Calu3 (cell line): ENCODE measurements around the gene C20orf173. TPM values are rescaled to one million over a fixed set of nuclear protein-coding genes. Genes with fewer than 3 reads are reported as not detected.

Experiments used
- BruUV-seq: library from RNA; stranded (reverse); fragments of 400-500 nt; replicated peaks from 2 replicates; lab custom pipeline; 2021; lab: Mats Ljungman, UMichigan
- CTCF ChIA-PET: fragments of 300-600 bp; sonication (Branson Sonifier 250); formaldehyde crosslinking; loops from one replicate; lab custom pipeline; 2022; ENCODE audit warnings: antibody characterized with exemption; lab: Charles Lee
- DNase-seq: peaks from one replicate; pipeline ENCODE4 v3.0.0; 2022
- H3K27ac Mint-ChIP-seq: one replicate; pipeline ENCODE4 v1.8.0; 2022; ENCODE audit warnings: mixed read lengths; ENCODE audit not compliant: unreplicated experiment
- H3K27me3 Mint-ChIP-seq: one replicate; pipeline ENCODE4 v1.8.0; 2022; ENCODE audit warnings: mixed read lengths; ENCODE audit not compliant: unreplicated experiment
- H3K36me3 Mint-ChIP-seq: one replicate; pipeline ENCODE4 v1.8.0; 2022; ENCODE audit warnings: mild to moderate bottlenecking, moderate library complexity, mixed read lengths; ENCODE audit not compliant: insufficient read depth, unreplicated experiment
- H3K4me1 Mint-ChIP-seq: one replicate; pipeline ENCODE4 v1.8.0; 2022; ENCODE audit warnings: mild to moderate bottlenecking, low read depth, mixed read lengths; ENCODE audit not compliant: unreplicated experiment
- H3K4me3 Mint-ChIP-seq: one replicate; pipeline ENCODE4 v1.8.0; 2022; ENCODE audit warnings: mild to moderate bottlenecking, low read depth, moderate library complexity, mixed read lengths; ENCODE audit not compliant: unreplicated experiment
- H3K9me3 Mint-ChIP-seq: one replicate; pipeline ENCODE4 v1.8.0; 2022; ENCODE audit warnings: low read depth, mixed read lengths; ENCODE audit not compliant: unreplicated experiment
- intact Hi-C: fragments of 100-400 bp; cut with micrococcal nuclease; formaldehyde crosslinking; loops from one replicate; pipeline ENCODE4 v1.10.0; 2022; ENCODE audit not compliant: unreplicated experiment
- total RNA-seq: library from RNA; stranded (reverse); gene quantifications from 2 replicates; pipeline ENCODE4 v1.2.3, GENCODE V29; 2022
- TF ChIP-seq, protein P1 (sequence below): fragments of 200-600 bp; IDR thresholded peaks from one replicate; pipeline ENCODE4 v1.8.0; 2022; ENCODE audit warnings: antibody characterized with exemption; ENCODE audit not compliant: unreplicated experiment

Gene C20orf173
- total RNA-seq, 1 experiment from 2014 or later = not detected

DNA sequence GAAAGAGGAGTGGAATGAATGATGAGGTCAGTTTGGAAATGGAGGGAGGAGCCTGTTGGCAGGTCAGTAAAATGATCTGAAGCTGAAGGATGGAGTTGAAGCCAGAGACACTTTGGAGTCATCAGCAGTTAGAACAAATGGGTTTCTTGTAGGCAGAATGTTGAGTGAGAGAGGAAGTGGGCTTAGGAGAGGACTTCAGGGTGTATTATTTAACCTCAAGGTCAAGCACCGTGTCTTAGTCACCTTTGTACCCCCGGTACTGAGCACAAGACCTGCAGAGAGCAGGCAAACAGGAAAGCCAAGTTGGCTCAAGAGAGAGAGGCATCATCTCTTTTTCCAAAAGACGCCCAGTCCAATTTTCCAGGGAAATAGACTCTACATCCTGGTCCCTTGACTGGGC lies 23.3 kb downstream of the C20orf173 start:
- CTCF ChIA-PET = no interaction called here
- H3K4me3 Mint-ChIP-seq = no peak overlapping the region
- intact Hi-C loops = no loop called here
- H3K36me3 Mint-ChIP-seq = peaks cover 34% of the 10 kb centered on the region
- TF ChIP-seq, protein P1, sequence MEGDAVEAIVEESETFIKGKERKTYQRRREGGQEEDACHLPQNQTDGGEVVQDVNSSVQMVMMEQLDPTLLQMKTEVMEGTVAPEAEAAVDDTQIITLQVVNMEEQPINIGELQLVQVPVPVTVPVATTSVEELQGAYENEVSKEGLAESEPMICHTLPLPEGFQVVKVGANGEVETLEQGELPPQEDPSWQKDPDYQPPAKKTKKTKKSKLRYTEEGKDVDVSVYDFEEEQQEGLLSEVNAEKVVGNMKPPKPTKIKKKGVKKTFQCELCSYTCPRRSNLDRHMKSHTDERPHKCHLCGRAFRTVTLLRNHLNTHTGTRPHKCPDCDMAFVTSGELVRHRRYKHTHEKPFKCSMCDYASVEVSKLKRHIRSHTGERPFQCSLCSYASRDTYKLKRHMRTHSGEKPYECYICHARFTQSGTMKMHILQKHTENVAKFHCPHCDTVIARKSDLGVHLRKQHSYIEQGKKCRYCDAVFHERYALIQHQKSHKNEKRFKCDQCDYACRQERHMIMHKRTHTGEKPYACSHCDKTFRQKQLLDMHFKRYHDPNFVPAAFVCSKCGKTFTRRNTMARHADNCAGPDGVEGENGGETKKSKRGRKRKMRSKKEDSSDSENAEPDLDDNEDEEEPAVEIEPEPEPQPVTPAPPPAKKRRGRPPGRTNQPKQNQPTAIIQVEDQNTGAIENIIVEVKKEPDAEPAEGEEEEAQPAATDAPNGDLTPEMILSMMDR = no peak
- no peak for DNase-seq
- H3K27me3 Mint-ChIP-seq = no peaks in the 10 kb centered on the region
- BruUV-seq = no TSS peak
- H3K9me3 Mint-ChIP-seq = no peaks in the 10 kb centered on the region
- no peak overlapping the region for H3K27ac Mint-ChIP-seq
- H3K4me1 Mint-ChIP-seq = no peaks in the 10 kb centered on the region

DNA sequence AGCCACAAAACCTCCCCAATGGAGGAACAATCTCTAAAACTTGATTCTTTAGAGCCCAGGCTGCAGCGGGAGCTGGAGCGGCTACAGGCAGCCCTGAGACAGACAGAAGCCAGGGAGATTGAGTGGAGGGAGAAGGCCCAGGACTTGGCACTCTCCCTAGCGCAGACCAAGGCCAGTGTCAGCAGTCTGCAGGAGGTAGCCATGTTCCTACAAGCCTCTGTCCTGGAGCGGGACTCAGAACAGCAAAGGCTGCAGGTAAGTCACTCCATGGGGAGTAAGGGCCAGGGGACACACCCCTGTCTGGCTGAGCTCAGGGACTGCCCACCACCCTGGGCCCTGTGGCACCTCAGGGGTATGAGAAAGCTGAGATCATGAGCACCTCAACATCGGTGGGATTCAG lies 24.7 kb downstream of the C20orf173 start:
- Mint-ChIP-seq H3K27me3 (no peaks in the 10 kb centered on the region), H3K4me3 (no peak overlapping the region), H3K9me3 (no peaks in the 10 kb centered on the region), H3K36me3 (peaks cover 33% of the 10 kb centered on the region), H3K4me1 (no peaks in the 10 kb centered on the region), H3K27ac (no peak overlapping the region)
- BruUV-seq = no TSS peak
- TF ChIP-seq, protein P1 = no peak
- intact Hi-C loops = no loop called here
- CTCF ChIA-PET = interaction anchor here (0.7 to 1.8 kb wide), 3 partner anchors 11 to 38 kb away, joined by 3 to 5 read pairs (median 4); no protein-coding TSS in a partner anchor
- DNase-seq = no peak

DNA sequence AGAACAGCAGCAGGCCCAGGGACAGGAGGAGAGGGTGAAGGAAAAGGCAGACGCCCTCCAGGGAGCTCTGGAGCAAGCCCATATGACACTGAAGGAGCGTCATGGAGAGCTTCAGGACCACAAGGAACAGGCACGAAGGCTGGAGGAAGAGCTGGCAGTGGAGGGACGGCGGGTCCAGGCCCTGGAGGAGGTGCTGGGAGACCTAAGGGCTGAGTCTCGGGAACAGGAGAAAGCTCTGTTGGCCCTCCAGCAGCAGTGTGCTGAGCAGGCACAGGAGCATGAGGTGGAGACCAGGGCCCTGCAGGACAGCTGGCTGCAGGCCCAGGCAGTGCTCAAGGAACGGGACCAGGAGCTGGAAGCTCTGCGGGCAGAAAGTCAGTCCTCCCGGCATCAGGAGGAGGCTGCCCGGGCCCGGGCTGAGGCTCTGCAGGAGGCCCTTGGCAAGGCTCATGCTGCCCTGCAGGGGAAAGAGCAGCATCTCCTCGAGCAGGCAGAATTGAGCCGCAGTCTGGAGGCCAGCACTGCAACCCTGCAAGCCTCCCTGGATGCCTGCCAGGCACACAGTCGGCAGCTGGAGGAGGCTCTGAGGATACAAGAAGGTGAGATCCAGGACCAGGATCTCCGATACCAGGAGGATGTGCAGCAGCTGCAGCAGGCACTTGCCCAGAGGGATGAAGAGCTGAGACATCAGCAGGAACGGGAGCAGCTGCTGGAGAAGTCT lies 25.5 kb downstream of the C20orf173 start:
- DNase-seq = no peak
- Mint-ChIP-seq H3K4me1 (no peaks in the 10 kb centered on the region), H3K4me3 (no peak overlapping the region), H3K27me3 (no peaks in the 10 kb centered on the region), H3K36me3 (peaks cover 33% of the 10 kb centered on the region), H3K9me3 (no peaks in the 10 kb centered on the region), H3K27ac (no peak overlapping the region)
- BruUV-seq = no TSS peak
- intact Hi-C loops = no loop called here
- TF ChIP-seq, protein P1 = no peak
- CTCF ChIA-PET = interaction anchor here (1.0 to 1.8 kb wide), 5 partner anchors 12 to 49 kb away, joined by 3 to 4 read pairs (median 3); no protein-coding TSS in a partner anchor

DNA sequence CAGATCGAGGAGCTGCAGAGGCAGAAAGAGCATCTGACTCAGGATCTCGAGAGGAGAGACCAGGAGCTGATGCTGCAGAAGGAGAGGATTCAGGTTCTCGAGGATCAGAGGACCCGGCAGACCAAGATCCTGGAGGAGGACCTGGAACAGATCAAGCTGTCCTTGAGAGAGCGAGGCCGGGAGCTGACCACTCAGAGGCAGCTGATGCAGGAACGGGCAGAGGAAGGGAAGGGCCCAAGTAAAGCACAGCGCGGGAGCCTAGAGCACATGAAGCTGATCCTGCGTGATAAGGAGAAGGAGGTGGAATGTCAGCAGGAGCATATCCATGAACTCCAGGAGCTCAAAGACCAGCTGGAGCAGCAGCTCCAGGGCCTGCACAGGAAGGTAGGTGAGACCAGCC lies 26.2 kb downstream of the C20orf173 start:
- Mint-ChIP-seq H3K27ac (no peak overlapping the region), H3K9me3 (no peaks in the 10 kb centered on the region), H3K27me3 (no peaks in the 10 kb centered on the region), H3K4me3 (no peak overlapping the region), H3K36me3 (peaks cover 27% of the 10 kb centered on the region), H3K4me1 (no peaks in the 10 kb centered on the region)
- no TSS peak for BruUV-seq
- TF ChIP-seq, protein P1 = no peak
- no peak for DNase-seq
- intact Hi-C loops = no loop called here
- CTCF ChIA-PET = interaction anchor here (1.1 to 1.8 kb wide), 4 partner anchors 13 to 48 kb away, joined by 3 to 4 read pairs (median 4); no protein-coding TSS in a partner anchor
